Jurkat, Clone E6-1 (cell line): ENCODE results near the gene NEK9.

Experiments
- DNase-seq: peaks from one replicate; pipeline ENCODE4 v3.0.0-alpha.2; 2011; ENCODE audit warnings: low read depth, low spot score
- H3K4me3 ChIP-seq: 2 replicates; pipeline ENCODE4 v1.5.1; 2011; ENCODE audit warnings: mild to moderate bottlenecking, low read length, control low read depth, moderate library complexity

NEK9 gene

DNA sequence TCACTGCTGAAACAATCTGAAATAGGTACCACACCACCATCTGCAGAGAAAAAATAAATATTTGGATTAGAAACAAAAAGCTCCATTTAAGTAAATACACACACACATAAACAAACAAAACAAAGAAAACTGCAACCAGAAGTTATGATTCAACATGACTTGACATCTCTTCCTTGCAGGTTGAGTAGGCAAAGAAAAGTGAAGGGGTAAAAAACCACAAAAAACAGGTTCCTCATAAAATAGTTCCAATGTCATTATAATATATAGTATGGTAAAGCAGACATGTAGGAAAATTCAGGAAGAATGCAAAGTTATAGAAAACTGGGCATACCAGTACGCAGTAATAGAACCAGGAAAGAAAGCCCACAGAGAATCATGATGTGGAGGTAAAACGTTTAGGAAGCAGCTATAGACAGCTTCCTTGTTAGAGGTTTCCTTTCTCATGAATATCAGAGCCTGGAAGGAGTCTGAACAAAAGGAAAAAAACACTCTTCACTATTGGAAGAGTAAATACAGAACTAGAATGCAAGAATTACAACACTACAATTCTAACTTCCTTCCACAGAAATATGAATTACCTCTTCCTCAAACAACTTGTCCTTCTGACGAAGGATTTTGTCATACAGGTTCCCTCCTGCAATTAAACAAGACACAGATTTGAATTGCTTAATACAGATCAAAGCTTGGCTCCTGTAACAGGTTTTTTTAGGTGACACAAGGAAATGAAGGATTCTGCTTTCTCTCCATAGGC, 6.1 kb downstream of the NEK9 start:
- H3K4me3 ChIP-seq: no peak overlapping the region
- no peak for DNase-seq

DNA sequence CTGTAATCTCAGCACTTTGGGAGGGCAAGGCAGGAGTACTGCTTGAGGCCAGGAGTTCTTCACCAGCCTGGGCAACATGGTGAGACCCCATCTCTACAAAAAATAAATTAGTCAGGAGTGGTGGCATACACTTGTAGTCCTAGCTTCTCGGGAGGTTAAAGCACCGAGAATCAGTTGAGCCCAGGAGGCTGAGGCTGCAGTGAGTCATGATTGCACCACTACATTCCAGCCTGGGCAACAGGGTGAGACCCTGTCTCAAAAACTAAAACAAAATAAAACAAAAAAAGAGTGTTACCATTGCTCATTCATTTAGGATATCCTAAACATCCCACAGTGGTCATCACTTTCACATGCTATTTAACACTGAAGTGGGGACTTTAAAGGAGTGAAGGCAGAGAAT, 7.8 kb downstream of the NEK9 start:
- no peak overlapping the region for H3K4me3 ChIP-seq
- DNase-seq: no peak

DNA sequence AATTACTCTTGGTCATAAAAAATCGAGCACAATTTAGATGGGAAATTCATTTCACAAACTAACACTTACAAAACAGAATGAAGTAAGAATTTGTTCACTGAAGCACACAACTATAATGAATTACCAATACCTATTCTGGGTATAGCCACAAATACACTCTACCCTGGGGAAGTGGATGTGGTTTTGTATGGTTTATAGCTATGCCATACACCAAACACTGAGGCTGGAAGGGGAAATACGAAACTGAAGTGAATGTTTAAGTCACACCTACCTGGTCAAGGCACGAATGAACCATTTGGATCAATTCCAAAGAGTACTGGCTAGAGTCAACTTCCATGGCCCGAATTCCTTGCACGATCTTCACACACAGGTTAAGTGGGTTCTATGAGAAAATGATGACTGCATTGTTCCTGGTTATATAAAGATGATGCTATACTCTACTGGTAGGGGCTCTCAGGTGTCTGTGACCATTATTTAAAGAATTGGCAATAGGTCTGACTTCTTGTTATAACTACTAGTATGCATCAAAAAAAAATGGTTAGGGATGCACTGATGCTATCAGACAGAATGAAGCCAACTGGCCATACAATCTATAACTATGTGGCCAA, 12.8 kb downstream of the NEK9 start:
- DNase-seq: peak; percentile 22
- H3K4me3 ChIP-seq: no peak overlapping the region

DNA sequence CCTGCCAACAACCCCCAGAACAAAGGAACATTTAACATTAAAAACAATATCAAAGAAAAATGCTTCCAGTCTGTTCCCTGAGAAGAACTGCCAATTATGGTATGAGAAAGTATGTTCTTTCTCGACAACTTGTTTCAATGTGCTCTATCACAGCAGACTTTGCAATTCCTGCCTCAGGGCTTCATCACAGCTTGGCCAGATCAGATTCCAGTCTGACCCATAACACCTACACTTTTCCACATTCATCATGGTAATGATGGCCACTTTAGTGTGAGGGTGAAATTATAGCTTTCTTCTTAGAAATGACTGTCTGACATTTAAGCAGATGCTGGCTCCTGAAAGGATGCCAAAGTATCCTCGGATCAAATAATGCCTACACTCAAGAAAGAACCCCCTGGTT, 17.0 kb downstream of the NEK9 start:
- H3K4me3 ChIP-seq: no peak overlapping the region
- DNase-seq: no peak

DNA sequence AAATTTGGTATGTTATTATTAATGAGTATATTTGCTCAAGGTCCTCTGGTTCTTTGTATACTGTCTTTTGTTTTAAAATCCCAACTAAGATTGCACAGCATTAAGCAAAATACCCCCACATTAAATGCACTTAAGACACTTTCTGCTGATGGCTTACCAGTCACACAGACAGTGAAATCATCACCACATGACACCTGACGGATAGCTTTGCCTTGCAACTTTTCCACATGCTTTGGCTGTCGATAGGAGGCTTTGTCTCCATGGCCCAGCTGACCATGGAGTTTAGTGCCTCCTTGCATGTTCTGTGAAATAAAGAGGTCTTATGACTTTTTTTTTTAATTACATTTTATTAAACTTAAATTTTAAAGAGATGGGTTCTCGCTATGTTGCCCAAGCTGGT, 19.7 kb downstream of the NEK9 start:
- no peak for DNase-seq
- H3K4me3 ChIP-seq: no peak overlapping the region

DNA sequence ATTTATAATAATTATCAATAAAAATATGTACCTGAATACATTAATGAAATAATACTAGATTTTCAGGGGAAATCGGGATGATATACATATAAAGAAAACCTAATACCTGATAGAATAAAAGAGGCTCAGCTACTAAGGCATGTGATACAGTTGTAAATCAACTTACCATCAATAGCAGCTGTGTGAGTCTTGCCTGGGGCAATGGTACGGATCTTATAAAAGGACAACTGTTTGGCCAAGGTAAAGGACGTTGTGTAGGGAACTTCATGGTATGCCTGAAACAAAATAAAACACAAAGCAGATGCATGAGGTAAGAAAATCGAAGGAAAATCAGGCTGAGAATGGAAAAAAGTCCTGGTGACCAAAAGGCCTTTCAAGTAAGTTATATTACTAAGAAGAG, 25.4 kb downstream of the NEK9 start:
- no peak overlapping the region for H3K4me3 ChIP-seq
- DNase-seq: no peak

DNA sequence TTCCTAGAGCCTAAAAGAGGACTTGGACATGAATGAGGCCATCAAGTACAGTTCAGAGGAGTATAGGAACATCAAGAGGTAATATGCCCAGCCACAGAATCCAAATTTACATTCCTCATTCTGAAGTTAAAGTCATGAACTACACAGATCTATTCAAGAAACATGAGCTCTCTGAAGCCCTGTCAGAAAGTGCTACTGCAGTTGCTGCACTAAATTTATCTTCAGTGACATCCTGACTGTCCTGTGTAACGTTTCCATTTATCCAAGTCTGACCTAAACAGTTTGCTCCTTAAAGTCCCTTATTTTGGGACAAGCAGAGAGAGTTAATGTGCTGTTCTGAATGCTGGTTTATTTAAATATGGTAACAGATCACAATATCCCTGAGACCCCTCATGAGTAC, 28.2 kb downstream of the NEK9 start:
- H3K4me3 ChIP-seq: no peak overlapping the region
- no peak for DNase-seq

DNA sequence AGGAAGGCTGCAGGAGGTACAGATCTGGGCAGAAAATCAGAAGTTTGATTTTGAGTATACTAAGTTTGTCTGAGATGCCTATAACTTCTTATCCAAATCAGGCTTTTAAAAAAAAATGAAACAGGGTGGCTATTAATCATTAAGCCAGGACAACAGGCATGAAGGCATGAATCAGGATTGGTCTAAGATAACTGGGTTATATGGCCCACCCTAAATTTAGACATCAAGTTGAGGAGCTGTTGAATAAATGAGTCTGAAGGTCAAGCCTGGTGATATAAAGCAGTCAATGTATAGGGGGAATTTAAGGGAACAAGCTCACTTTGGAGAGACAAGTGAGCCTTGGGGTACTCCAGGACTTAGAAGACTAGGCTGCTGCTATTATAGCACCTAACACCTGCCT, 28.6 kb downstream of the NEK9 start:
- DNase-seq: no peak
- no peak overlapping the region for H3K4me3 ChIP-seq

DNA sequence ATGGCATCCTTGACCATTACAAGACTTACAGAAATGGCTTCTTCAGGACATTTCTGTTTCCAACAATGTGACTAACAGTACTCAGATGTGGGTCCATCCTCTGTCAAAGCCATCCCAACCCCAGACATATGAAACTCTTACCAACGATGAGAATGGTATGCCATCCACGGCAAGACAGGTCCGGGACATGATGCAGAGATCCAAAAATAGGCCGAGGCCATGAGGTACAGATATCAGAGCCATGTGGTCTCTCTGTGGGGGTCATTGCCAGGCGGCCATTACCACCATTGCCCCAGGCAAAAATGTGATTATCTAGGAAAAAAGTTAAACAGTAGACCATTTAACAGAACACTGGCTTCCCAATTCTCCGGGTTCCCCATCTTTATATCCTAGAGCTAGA, 29.9 kb downstream of the NEK9 start:
- no peak for DNase-seq
- no peak overlapping the region for H3K4me3 ChIP-seq

DNA sequence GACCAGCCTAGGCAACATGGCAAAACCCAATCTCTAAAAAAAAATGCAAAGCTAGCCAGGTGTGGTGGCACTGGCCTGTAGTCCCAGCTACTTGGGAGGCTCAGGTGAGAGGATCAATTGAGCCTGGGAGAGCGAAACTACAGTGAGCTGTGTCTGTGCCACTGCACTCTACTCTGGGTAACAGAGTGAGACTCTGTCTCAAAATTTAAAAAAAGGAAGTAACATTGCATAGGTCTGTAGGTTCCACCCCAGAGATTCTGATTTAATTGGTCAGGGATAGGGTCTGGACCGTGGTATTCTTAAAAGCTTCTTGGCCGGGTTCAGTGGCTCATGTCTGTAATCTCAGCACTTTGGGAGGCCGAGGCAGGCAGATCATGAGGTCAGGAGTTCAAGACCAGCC, 31.2 kb downstream of the NEK9 start:
- H3K4me3 ChIP-seq: no peak overlapping the region
- no peak for DNase-seq

DNA sequence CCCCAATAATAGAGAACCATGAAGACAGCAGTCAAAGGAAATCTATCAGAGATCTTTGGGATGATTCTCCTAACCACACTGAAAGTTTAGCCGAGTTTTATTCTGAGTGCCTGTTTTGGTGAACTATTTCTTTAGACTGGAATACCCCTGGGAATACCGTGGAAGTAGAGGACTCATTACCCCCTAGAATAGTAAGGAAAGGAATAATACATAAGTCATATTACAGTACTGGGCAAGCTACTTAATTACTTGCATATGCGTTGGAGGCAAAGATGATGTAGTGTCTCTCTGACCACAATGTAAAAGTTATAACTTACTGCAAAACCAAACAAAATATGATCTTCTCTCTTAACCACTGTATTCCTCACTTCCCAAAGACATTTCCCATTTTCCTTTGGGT, 32.0 kb downstream of the NEK9 start:
- DNase-seq: no peak
- no peak overlapping the region for H3K4me3 ChIP-seq

DNA sequence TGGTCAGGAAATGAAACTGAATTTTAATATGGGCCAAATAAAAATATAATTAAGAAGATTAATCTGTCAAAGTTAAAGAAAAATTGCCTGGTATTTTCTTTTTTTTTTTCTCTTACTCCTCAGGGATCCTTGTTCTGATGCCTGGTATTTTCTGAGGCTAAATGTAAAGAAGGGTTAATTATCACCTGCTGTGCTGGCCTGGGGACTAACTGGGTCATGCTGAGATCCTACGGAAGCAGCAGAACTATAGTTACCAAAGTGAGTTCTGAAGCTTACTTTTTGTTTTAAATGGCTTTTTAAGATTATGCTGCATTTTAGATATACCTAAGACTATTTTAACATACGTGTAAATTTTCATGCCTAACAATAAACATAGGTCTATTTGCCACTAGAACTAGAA, 34.1 kb downstream of the NEK9 start:
- no peak for DNase-seq
- H3K4me3 ChIP-seq: no peak overlapping the region

DNA sequence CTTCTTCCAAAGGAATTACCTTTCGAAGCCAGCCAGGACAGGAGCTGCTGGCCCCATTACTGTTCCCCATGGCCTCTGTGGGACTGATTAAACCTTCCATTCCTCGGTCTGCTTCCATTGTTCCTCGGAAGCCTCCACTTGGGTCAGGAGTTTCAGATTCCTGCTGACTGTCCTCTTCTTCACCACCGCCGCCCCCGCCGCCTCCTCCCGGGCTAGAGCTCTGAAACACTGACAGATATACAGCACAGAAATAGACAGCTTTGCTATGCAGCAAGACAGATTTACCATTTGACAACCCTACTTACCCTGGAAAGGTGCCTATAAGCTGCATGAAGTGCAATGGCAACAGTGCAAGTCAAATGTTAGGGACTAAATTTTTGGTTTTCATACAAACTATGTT, 35.6 kb downstream of the NEK9 start:
- H3K4me3 ChIP-seq: no peak overlapping the region
- DNase-seq: no peak

DNA sequence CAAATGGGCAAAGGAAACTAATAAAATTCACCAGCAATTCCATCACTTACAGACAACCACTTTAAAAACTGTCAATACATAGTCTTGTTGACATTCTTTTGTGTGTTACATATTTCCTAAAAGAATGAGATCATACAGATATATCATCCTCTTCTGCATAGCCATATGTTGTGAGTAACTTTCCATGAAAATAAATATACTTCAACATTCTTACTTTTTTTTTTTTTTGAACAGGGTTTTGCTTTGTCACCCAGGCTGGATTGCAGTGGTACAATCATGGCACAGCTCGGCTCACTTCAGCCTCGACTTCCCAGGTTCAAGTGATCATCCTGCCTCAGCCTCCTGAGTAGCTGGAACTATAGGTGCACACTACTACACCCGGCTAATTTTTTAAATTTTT, 36.5 kb downstream of the NEK9 start:
- DNase-seq: no peak
- H3K4me3 ChIP-seq: no peak overlapping the region

DNA sequence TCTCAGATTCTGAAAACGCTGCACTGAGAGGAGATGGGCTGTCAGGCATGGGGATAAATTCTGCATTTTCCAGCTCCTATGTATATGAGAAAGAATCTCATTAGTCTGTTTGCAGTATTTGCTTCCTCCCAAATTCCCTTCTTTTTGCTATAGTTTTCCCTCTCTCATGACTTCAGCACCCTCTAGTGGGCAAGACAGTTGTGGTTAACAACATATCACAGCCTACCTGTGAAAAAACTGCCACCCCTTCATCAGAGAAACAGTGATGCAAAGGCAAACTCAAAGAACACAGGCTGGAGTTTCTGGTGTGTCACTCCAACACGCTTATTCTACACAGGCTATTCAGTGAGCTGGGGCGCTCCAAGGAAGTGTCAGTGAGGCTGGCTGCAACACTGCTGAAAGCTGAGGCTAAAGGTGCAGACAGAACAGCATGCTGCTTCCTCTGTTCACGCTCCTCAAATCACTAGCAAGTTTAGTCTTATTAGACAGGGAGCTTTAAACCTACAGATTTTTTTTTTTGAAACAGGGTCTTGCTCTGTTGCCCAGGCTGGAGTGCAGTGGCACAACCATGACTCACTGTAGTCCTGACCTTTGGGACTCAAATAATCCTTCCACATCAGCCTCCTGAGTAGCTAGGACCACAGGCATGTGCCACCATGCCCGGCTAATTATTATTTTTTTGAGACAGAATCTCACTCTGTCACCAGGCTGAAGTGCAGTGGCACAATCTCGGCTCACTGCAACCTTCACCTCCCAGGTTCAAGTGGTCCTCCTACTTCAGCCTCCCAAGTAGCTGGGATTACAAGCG, 38.1 kb downstream of the NEK9 start:
- peak; percentile 35 for DNase-seq
- H3K4me3 ChIP-seq: no peak overlapping the region

DNA sequence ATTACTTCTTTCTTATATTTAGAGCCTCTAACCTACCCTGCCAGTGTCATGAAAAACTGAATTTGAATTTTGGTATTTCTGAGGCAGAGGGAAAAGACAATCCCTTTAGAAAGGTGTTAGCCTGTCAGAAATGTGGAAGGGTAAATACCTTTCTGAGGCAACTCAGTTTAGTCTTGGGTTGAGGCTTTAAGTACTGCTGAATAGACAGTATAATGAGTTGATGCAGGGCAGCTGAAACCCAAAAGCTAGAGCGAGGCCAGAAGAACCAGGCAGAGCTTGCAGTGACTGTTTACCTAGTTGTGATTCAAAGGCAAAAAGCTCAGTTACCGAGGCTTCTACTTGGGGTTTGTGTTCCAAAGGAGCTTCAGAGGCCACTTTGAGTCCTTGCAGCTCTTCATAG, 38.7 kb downstream of the NEK9 start:
- H3K4me3 ChIP-seq: no peak overlapping the region
- no peak for DNase-seq

DNA sequence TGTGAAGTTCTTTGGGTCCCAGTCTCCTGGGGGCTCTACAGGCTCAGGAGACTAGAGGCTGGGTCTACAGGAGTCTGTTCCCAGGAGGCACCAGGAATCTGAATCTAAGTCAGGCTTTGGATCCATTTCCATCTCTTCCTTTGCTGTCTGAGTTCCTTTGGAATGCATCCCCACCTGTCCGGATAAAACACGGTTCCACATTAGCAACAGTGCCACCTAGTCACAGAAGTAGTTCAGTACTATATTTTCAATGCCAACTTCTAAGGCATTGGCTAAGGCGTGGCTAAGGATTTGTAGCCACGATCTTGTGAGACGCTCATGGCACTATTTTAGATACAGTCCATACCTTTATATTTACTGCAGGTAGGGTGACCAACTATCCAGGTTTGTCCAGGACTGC, 42.3 kb downstream of the NEK9 start:
- no peak for DNase-seq
- no peak overlapping the region for H3K4me3 ChIP-seq

DNA sequence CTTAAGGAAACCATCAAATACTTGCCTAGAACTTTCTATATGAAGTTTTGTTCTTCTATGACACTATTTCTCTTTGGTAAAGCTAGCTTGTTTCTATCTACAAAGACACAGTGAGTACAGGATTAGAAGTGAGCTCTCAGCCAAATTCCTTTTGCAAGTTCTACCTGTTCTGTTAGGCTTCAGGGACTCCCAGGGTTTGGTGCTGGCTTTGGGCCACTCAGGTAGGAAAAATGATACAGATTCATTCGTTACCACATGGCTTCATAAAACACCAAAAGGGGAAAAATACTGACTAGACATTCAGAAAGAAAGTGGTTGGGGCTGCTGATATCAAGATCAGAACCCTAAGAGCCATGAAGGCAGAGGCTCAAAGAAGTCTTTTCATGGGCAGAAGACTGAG, 43.6 kb downstream of the NEK9 start:
- H3K4me3 ChIP-seq: no peak overlapping the region
- DNase-seq: no peak

DNA sequence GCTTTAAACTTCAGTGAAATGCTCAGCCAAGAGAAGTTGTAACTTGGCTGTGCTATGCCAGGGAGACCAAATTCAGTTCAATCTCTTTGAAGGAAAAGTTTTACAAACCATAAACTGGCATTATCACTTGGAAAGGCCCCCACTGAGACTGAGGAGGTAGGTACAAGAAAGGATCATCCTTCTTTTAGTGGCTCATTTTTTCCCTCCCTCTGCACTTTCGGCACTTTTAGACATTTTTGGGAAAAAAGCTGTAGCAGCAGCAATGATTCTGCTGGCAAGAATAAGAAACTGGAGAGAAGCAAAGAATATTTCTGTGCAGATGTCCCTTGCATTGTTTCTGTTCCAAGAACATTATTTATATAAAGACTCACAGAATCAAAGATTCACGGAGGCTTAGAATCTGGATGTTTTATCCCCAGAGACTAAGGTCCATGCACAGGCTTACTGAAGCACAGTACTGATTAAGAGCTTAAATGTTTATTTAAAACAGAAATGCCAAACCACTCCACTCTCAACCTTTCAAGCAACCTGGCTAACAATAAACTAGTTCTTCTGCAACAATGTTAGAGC, 45.1 kb downstream of the NEK9 start:
- no peak for DNase-seq
- H3K4me3 ChIP-seq: no peak overlapping the region

DNA sequence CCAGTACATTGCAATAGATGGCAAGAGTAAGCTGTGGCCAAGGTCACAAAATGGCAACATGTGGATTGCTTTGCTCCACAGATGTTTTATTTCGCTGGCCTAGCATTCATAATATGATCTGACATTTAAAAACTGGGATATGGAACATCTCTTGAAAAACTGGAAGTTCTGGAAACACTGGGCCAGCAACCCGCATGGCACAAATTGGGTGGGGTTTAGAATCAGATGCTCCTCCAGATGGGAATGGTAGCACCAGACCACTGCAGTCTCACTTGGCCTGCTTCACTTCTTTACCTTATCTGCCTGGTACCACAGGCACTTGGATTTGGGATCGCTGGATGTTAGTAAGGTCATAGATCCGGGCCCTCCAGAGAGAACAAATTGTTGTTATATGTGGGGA, 47.3 kb downstream of the NEK9 start:
- no peak for DNase-seq
- H3K4me3 ChIP-seq: no peak overlapping the region
